ENCODE data around the gene DGKB. TPM values are rescaled to one million over a fixed set of nuclear protein-coding genes. Genes with fewer than 3 reads are reported as not detected.

Gene DGKB
- total and polyA plus RNA-seq, 8 donors = 0.16 to 1.3 (median 0.40) TPM

DNA sequence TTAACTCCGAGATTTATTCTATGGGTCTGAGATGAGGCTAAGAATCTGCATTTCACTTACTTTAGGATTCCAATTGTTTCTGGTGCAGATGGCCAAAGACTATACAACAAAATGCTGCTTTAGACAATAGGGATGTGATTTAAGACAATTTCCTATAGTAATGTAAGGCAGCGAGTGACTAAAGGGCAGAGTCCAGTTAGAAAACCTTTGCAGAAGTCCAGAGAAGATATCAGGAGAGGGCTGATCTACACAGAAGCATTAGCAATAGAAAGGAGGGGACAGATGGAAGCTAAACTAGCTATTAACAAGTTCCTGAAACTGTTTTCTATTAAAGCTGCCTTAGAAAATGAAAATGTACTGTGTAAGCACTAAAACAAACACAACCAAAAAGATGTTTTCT lies 398.9 kb downstream of the DGKB start:
- no peak for ATAC-seq
- TF ChIP-seq, protein P1, sequence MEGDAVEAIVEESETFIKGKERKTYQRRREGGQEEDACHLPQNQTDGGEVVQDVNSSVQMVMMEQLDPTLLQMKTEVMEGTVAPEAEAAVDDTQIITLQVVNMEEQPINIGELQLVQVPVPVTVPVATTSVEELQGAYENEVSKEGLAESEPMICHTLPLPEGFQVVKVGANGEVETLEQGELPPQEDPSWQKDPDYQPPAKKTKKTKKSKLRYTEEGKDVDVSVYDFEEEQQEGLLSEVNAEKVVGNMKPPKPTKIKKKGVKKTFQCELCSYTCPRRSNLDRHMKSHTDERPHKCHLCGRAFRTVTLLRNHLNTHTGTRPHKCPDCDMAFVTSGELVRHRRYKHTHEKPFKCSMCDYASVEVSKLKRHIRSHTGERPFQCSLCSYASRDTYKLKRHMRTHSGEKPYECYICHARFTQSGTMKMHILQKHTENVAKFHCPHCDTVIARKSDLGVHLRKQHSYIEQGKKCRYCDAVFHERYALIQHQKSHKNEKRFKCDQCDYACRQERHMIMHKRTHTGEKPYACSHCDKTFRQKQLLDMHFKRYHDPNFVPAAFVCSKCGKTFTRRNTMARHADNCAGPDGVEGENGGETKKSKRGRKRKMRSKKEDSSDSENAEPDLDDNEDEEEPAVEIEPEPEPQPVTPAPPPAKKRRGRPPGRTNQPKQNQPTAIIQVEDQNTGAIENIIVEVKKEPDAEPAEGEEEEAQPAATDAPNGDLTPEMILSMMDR (IDR thresholded peaks at IDR 0.05) = no peak
- intact Hi-C loops (cut with DNase I) = no loop called here

DNA sequence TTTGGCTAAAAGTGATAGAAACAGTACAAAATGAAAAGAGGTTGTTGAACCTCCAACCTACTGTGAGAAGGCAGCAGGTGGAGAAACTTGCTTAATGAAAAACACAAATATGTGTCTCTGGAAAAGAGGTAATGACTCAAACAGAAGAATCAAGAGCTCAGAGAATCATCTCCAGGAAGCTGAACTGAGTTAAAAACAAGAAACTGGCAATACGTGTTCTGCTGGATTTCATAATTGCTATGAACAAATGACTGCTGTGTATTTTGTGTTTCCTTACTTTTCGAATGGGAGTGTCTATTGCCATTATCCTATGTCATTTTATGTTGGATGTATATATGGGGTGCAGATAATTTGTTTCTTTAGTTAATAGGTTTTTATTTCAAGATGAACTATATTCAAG lies 401.1 kb downstream of the DGKB start:
- no peak for FAIRE-seq
- intact Hi-C loops (cut with DNase I) = no loop called here
- H3K27ac ChIP-seq = no peak overlapping the region
- TF ChIP-seq, protein P1 (IDR thresholded peaks at IDR 0.05) = no peak
- DNase-seq = no peak
- ATAC-seq = no peak
- H3K4me1 ChIP-seq = no peaks in the 10 kb centered on the region
- H3K4me3 ChIP-seq = no peak overlapping the region
- H3K27me3 ChIP-seq = no peaks in the 10 kb centered on the region
- H3K9me3 ChIP-seq = no peaks in the 10 kb centered on the region
- 82 to 92% methylated on average over 2 of the region's 2 CpGs for WGBS, 2 donors
- no peaks in the 10 kb centered on the region for H3K36me3 ChIP-seq

More for the DNA sequence above, 398.9 kb downstream of the DGKB start:
- Histone ChIP-seq H3K27ac (no peak overlapping the region), H3K36me3 (no peaks in the 10 kb centered on the region), H3K4me3 (no peak overlapping the region), H3K9me3 (no peaks in the 10 kb centered on the region), H3K4me1 (no peaks in the 10 kb centered on the region), H3K27me3 (no peaks in the 10 kb centered on the region)
- FAIRE-seq = no peak
- DNase-seq = no peak
- 79 to 84% methylated on average over 2 of the region's 2 CpGs for WGBS, 2 donors

DNA sequence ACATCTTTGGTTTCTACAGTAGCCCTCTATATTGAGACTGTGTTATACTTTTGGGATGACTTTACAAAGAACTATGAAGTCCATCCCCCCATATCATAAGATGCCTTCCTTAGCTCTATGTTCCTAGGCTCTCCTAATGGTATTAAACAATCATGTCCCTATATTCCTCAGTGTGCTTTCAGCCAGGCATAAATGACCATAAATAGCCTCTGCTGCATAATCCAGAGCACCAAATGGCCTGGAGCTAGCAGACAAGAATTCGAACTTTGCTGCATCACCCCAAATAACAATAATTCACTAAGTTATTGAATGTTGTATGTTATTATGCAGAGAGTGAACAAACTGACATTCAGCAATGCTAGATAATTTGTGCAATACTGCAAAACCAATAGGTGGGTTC lies 405.2 kb downstream of the DGKB start:
- Histone ChIP-seq H3K27ac (no peak overlapping the region), H3K4me1 (peaks cover 0 to 6% (median 0%) of the 10 kb centered on the region in 3 donors), H3K27me3 (no peaks in the 10 kb centered on the region), H3K4me3 (no peak overlapping the region), H3K9me3 (no peaks in the 10 kb centered on the region), H3K36me3 (no peaks in the 10 kb centered on the region)
- WGBS, 2 donors = 71 to 73% methylated on average over 1 of the region's 1 CpG
- TF ChIP-seq, protein P1 (IDR thresholded peaks at IDR 0.05) = no peak
- DNase-seq = no peak
- no peak for ATAC-seq
- intact Hi-C loops (cut with DNase I) = no loop called here
- FAIRE-seq = no peak

DNA sequence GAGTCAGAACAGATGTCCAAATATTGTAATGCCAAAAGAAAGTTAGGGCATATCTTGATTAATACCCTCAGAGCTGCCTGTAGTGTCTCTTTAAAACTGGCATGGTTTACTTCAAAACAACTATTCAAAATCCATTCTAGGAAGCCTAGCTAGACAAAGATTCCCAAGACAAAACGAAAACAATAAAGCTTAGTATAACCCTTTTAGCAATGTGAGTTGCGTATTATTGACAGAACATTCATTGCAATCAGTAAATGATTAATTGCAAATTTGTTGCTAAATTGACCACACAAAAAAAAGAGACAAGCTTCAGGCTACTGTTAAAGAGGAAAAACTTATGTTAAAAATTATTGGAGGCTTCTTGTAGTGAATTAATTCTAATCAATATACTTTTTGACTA lies 406.9 kb downstream of the DGKB start:
- Histone ChIP-seq H3K27ac (no peak overlapping the region), H3K27me3 (no peaks in the 10 kb centered on the region), H3K9me3 (no peaks in the 10 kb centered on the region), H3K4me1 (peaks cover 0 to 6% (median 0%) of the 10 kb centered on the region in 3 donors), H3K4me3 (no peak overlapping the region), H3K36me3 (no peaks in the 10 kb centered on the region)
- intact Hi-C loops (cut with DNase I) = no loop called here
- FAIRE-seq (no peak), DNase-seq (no peak), ATAC-seq (no peak)
- TF ChIP-seq, protein P1 (IDR thresholded peaks at IDR 0.05) = no peak
- 19 to 27% methylated on average over 2 of the region's 2 CpGs for WGBS, 2 donors

DNA sequence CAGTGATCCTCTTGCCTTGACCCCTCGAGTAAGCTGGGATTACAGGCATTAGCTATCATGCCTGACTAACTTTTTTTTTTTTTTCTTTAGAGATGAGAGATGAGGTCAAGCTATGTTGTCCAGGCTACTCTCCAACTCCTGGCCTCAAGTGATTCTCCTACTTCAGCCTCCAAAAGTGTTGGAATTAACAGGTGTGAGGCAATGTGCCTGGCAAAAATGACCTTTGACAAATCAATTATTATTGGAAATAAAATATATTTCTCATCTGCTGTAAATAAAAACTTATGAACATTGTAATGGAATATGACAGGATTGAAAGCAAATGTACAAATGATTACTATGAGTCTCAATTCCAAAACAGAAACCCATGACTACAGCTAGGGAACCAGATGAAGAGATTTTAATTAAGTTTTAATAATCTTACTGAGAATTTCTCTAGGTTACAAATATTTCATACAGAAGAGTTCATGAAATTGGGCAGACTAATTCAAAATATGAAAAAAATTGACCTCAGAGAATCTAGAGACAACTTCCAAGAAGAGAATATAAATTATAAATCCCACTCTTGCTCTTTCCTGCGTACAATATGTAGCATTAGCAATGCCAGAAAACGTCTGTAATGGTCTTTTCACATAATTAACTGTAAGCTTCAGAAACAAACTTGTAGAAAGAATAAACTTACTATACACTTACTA lies 414.7 kb downstream of the DGKB start:
- intact Hi-C loops (cut with DNase I) = no loop called here
- 52 to 56% methylated on average over 3 of the region's 3 CpGs for WGBS, 2 donors
- no peaks in the 10 kb centered on the region for H3K27me3 ChIP-seq
- H3K4me3 ChIP-seq = no peak overlapping the region
- TF ChIP-seq, protein P1 (IDR thresholded peaks at IDR 0.05) = no peak
- H3K27ac ChIP-seq = no peak overlapping the region
- ATAC-seq (no peak), DNase-seq (no peak), FAIRE-seq (no peak)
- H3K9me3 ChIP-seq = no peaks in the 10 kb centered on the region
- no peaks in the 10 kb centered on the region for H3K36me3 ChIP-seq
- no peaks in the 10 kb centered on the region for H3K4me1 ChIP-seq
